Endothelial cell of umbilical vein (primary cell): Measurements from ENCODE around the gene ATG12. TPM values are rescaled to one million over a fixed set of nuclear protein-coding genes. Genes with fewer than 3 reads are reported as not detected.
A peak's percentile ranks its signal among the peaks of the same experiment; 100 is the strongest.

Source experiments
- BruUV-seq: library from RNA; stranded (reverse); fragments of 400-500 nt; replicated peaks from 2 replicates; lab custom pipeline; 2021; lab: Mats Ljungman, UMichigan
- CTCF ChIA-PET: fragments of 300-600, 350-600 bp; sonication (Branson Sonifier 250); formaldehyde crosslinking; loops from one replicate; lab custom pipeline; 2021; ENCODE audit warnings: antibody characterized with exemption, inconsistent platforms; lab: Charles Lee
- POLR2A ChIA-PET: fragments of 300-600, 350-600 bp; sonication (Branson Sonifier 250); formaldehyde crosslinking; loops from one replicate; lab custom pipeline; 2021; ENCODE audit warnings: antibody characterized with exemption, inconsistent platforms; lab: Charles Lee
- DNase-seq: peaks from one replicate; pipeline ENCODE4 v3.0.0-alpha.2; 2011; ENCODE audit warnings: low read depth, low spot score
- FAIRE-seq: peaks from 2 replicates; lab custom pipeline; 2011; peaks lifted over from hg19 to GRCh38; lab: Jason Lieb, UNC
- H2AFZ ChIP-seq: 2 replicates; pipeline ENCODE4 v1.6.0; 2012; ENCODE audit warnings: low read depth, low read length, control low read depth, inconsistent platforms
- H3K27ac ChIP-seq: 2 replicates; pipeline ENCODE4 v1.5.1; 2011; ENCODE audit warnings: low read depth, mild to moderate bottlenecking, control low read depth, low read length, moderate library complexity; ENCODE audit not compliant: insufficient read depth
- H3K27me3 ChIP-seq, 2 experiments: 2 replicates each; pipeline versions ENCODE4 v1.6.0 to v1.6.1; 2011; ENCODE audit warnings: low read length in 2 of 2, mixed read lengths in 1 of 2; ENCODE audit not compliant: control insufficient read depth in 2 of 2, insufficient read depth in 2 of 2
- H3K36me3 ChIP-seq, 2 experiments: 2 replicates in 1 of 2; 3 replicates in 1 of 2; pipeline ENCODE4 v1.5.1; 2011; ENCODE audit warnings: low read length in 2 of 2, mild to moderate bottlenecking in 1 of 2, moderate library complexity in 1 of 2; ENCODE audit not compliant: control insufficient read depth in 2 of 2, insufficient read depth in 2 of 2; ENCODE audit errors: extremely low read depth in 1 of 2
- H3K4me1 ChIP-seq: 3 replicates; pipeline ENCODE4 v1.5.1; 2011; ENCODE audit warnings: mild to moderate bottlenecking, low read length; ENCODE audit not compliant: control insufficient read depth, insufficient read depth; ENCODE audit errors: extremely low read depth
- H3K4me2 ChIP-seq: 2 replicates; pipeline ENCODE4 v1.6.1; 2011; ENCODE audit warnings: low read length, control low read depth, mixed read lengths; ENCODE audit not compliant: insufficient read depth
- H3K4me3 ChIP-seq, 3 experiments: fragments of 200-600 bp in 1 of 3; sonication (generic), shearing (Covaris generic) in 1 of 3; replicated peaks in 1 of 3; 2 replicates each; pipeline ENCODE4 v1.5.1; 2011 to 2016; ENCODE audit warnings: control low read depth in 3 of 3, low read length in 3 of 3, mild to moderate bottlenecking in 2 of 3, inconsistent platforms in 1 of 3, low read depth in 1 of 3, moderate library complexity in 1 of 3; ENCODE audit not compliant: insufficient read depth in 1 of 3
- H3K79me2 ChIP-seq: 2 replicates; pipeline ENCODE4 v1.6.0; 2012; ENCODE audit warnings: low read length, inconsistent platforms; ENCODE audit not compliant: control insufficient read depth, insufficient read depth
- H3K9ac ChIP-seq: replicated peaks from 2 replicates; pipeline ENCODE3; 2011; ENCODE audit warnings: low read length, control low read depth; ENCODE audit not compliant: insufficient read depth; ENCODE audit errors: extremely low read depth
- H3K9me1 ChIP-seq: replicated peaks from 3 replicates; pipeline ENCODE4 v1.6.0; 2011; ENCODE audit warnings: mild to moderate bottlenecking, low read length; ENCODE audit not compliant: control insufficient read depth, insufficient read depth; ENCODE audit errors: extremely low read depth
- H3K9me3 ChIP-seq: replicated peaks from 2 replicates; pipeline ENCODE4 v1.5.1; 2012; ENCODE audit warnings: low read length, inconsistent platforms; ENCODE audit not compliant: control insufficient read depth, insufficient read depth
- H4K20me1 ChIP-seq: replicated peaks from 2 replicates; pipeline ENCODE3; 2011; ENCODE audit warnings: mild to moderate bottlenecking, low read length; ENCODE audit not compliant: control insufficient read depth, insufficient read depth; ENCODE audit errors: extremely low read depth
- CTCF ChIP-seq, 2 donors: IDR thresholded peaks; 1 replicate in 1 of 2; 2 replicates in 1 of 2; pipeline ENCODE4 v1.5.1; 2011; ENCODE audit warnings: low read length in 2 of 2, mild to moderate bottlenecking in 2 of 2, moderate library complexity in 2 of 2, control low read depth in 1 of 2, inconsistent platforms in 1 of 2, low read depth in 1 of 2; ENCODE audit not compliant: insufficient read depth in 1 of 2; ENCODE audit errors: extremely low read depth in 1 of 2
- EZH2 ChIP-seq: IDR thresholded peaks from 2 replicates; pipeline ENCODE4 v1.6.1; 2012; ENCODE audit warnings: borderline replicate concordance, low read depth, mild to moderate bottlenecking, moderate library complexity, low read length, inconsistent platforms; ENCODE audit not compliant: severe bottlenecking
- FOS ChIP-seq: IDR thresholded peaks from 2 replicates; pipeline ENCODE4 v1.6.1; 2011; ENCODE audit warnings: mild to moderate bottlenecking, low read length, moderate library complexity, borderline replicate concordance; ENCODE audit not compliant: insufficient read depth
- GATA2 ChIP-seq: IDR thresholded peaks from 2 replicates; pipeline ENCODE4 v1.7.0; 2011; ENCODE audit warnings: low read depth, mild to moderate bottlenecking, moderate library complexity, mixed read lengths, low read length; ENCODE audit not compliant: insufficient read length, insufficient read depth
- JUN ChIP-seq: IDR thresholded peaks from 2 replicates; pipeline ENCODE4 v1.6.1; 2011; ENCODE audit warnings: borderline replicate concordance, low read depth; ENCODE audit not compliant: insufficient read length, insufficient read depth
- MAX ChIP-seq: IDR thresholded peaks from 2 replicates; pipeline ENCODE4 v1.6.1; 2011; ENCODE audit not compliant: insufficient read depth, insufficient read length
- MYC ChIP-seq: IDR thresholded peaks from one replicate; pipeline ENCODE4 v1.6.1; 2011; ENCODE audit warnings: mild to moderate bottlenecking, low read depth, low read length
- POLR2A ChIP-seq: IDR thresholded peaks from 2 replicates; pipeline ENCODE4 v1.6.1; 2012; ENCODE audit warnings: low read depth, mild to moderate bottlenecking, control low read depth, low read length
- POLR2AphosphoS5 ChIP-seq: IDR thresholded peaks from 2 replicates; pipeline ENCODE4 v1.6.1; 2012; ENCODE audit warnings: low read depth, mild to moderate bottlenecking, control low read depth, low read length, moderate library complexity; ENCODE audit not compliant: insufficient read depth
- dilution Hi-C: fragments of 300-500 bp; cut with MboI; formaldehyde crosslinking; loops from one replicate; pipeline ENCODE4 v1.15.0; 2019; ENCODE audit warnings: low sequenced_read_pairs; ENCODE audit not compliant: extremely low pct_ligation_motif_present
- intact Hi-C: fragments of 100-400 bp; cut with micrococcal nuclease; formaldehyde crosslinking; loops from one replicate; pipeline ENCODE4 v1.10.0; 2022
- polyA plus RNA-seq, 4 experiments: library from polyadenylated mRNA; depleted of rRNA in 3 of 4; stranded (reverse) in 3 of 4; unstranded in 1 of 4; fragments of >200 nt; gene quantifications; 2 replicates each; pipeline versions ENCODE4 v1.2.1 to v1.2.3, GENCODE V29; 2011 to 2012; ENCODE audit warnings: missing spikeins in 1 of 4
- total RNA-seq: library from RNA; stranded (reverse); gene quantifications from 2 replicates; pipeline ENCODE4 v1.2.3, GENCODE V29; 2021

The ATG12 gene
- total and polyA plus RNA-seq, 2 donors (not counting 3 experiments of a cell fraction or from before 2014, with no cell fraction given), result 27.5 to 62.0 TPM

- BruUV-seq, result no TSS peak
- POLR2A ChIA-PET, result no interaction called here
- no peaks in the 10 kb centered on the region for H3K27me3 ChIP-seq
- dilution Hi-C loops (no loop called here), intact Hi-C loops (no loop called here)
- TF ChIP-seq JUN, result peak; percentile 18
- TF ChIP-seq GATA2, result no peak
- CTCF ChIA-PET, result no interaction called here
- H3K36me3 ChIP-seq, result no peaks in the 10 kb centered on the region
- H2AFZ ChIP-seq, result no peak overlapping the region
- DNase-seq (no peak), FAIRE-seq (no peak)
- peaks cover 17% of the 10 kb centered on the region for H3K4me1 ChIP-seq
- no peak overlapping the region for H3K9ac ChIP-seq
- no peak overlapping the region for H3K4me3 ChIP-seq
- H4K20me1 ChIP-seq, result no peaks in the 10 kb centered on the region
- no peaks in the 10 kb centered on the region for H3K9me1 ChIP-seq
- no peak overlapping the region for H3K4me2 ChIP-seq
- H3K9me3 ChIP-seq, result no peaks in the 10 kb centered on the region
- H3K27ac ChIP-seq, result no peak overlapping the region
- no peaks in the 10 kb centered on the region for H3K79me2 ChIP-seq
Measured at GRCh38 chr5:115807654-115808052, 33.7 kb downstream of the ATG12 start.

GRCh38 chr5:115806986-115807653 lies 34.2 kb downstream of the ATG12 start:
- POLR2A ChIA-PET, result no interaction called here
- dilution Hi-C loops, result no loop called here

More at GRCh38 chr5:115806986-115807653, 34.2 kb downstream of the ATG12 start:
- FAIRE-seq (no peak), DNase-seq (no peak)
- TF ChIP-seq MAX (no peak), GATA2 (no peak), CTCF (IDR thresholded peaks at IDR 0.05; ENCODE audit: extremely low read depth in 1 of 2, insufficient read depth in 1 of 2, low read depth in 1 of 2, low read length in 2 of 2) (no peak), POLR2AphosphoS5 (no peak), MYC (no peak), POLR2A (no peak), JUN (no peak), FOS (no peak), EZH2 (no peak)
- Histone ChIP-seq H3K9ac (no peak overlapping the region), H3K36me3 (no peaks in the 10 kb centered on the region), H3K79me2 (no peaks in the 10 kb centered on the region), H3K4me1 (peaks cover 17% of the 10 kb centered on the region), H3K27ac (no peak overlapping the region), H3K9me1 (no peaks in the 10 kb centered on the region), H3K9me3 (no peaks in the 10 kb centered on the region), H4K20me1 (no peaks in the 10 kb centered on the region), H3K27me3 (peaks cover 0 to 1% of the 10 kb centered on the region in 2 experiments), H2AFZ (no peak overlapping the region), H3K4me3 (no peak overlapping the region), H3K4me2 (no peak overlapping the region)
- CTCF ChIA-PET, result interaction anchor here (0.5 kb wide), 1 partner anchor 33 kb away, joined by 3 read pairs; no protein-coding TSS in a partner anchor
- intact Hi-C loops, result no loop called here
- BruUV-seq, result no TSS peak
